CD4-positive, alpha-beta T cell treated with Interleukin-12 subunit alpha and Interleukin-12 subunit beta, for 1 hour (primary cell): ENCODE results near the gene RHCG.

Source experiments
- DNase-seq: peaks from one replicate; pipeline ENCODE4 v3.0.0-alpha.2; 2020

RHCG gene

DNA sequence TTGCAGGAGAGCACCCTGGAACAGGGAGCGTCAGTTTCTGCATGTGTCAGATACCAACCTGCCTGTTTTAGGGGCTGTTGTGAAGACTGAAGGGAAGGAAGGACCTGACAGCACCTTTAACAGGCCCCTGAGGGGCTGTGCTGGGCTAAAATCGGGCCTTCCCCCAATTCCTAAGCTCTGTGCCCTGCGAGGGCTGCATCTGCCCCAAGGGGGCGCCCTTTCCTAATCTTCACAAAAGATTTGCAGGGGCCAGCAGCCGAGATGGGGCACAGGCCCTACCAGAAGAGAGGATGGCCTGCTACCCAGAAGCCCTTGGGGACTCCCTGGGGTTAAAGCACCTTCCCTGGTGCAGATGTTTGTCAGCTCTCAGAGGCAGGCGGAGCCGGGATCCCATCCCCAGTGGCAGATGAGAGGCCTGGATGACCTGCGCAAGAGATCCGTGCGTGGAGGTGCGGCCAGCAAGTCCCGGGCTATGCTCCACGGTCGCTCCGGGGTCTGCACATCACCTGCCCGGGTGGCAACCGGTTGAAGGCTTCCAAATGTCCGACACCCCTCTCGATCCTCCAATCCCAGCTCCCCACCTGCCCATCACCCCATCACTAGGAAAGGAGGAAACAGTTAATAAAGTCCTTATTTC, 53.6 kb downstream of the RHCG start:
- DNase-seq = peak; percentile 8

DNA sequence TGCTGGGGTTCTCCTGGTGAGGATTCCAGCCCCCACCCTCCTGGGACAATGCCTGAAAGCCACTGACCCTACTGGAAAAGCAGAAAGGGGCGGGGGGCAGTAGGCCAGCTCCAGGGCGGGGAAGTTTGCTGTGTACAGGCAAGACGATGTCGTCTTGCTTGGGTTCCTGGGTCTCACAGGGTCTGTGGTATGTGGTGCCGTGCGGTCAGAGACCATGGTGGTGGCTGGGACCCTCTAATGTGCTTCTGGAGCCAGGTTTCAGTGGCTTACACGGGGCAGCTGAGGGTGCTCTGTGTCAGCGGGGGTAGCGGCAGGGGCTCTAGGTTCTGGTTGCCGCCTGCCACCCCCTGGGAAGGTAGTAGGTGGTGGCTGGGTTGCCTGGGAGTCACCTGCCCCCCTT, 54.2 kb downstream of the RHCG start:
- no peak for DNase-seq

DNA sequence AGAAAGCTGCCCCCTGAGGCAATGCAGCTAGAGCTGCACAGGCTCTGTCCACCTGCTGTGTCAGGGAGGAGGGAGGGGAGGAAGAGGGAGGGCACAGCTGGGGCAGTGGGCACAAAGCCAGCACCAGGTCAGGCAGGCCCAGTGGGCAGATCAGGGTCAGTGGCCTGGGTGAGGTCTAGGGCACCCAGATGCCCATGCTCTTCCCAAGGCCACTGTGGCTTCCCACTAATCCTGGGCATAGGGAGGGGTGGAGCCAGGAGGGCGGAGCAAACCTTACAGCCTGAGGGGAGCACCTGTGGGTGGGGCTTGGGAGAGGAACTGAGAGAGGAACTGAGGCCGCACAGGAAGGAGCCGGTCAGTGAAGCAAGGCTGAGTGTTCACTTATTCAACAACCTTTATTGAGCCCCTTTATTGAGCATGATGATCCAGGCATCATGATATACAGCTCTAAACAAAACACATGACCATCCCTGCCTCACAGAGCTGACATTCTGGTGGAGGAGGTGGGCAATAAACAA, 55.0 kb downstream of the RHCG start:
- no peak for DNase-seq

DNA sequence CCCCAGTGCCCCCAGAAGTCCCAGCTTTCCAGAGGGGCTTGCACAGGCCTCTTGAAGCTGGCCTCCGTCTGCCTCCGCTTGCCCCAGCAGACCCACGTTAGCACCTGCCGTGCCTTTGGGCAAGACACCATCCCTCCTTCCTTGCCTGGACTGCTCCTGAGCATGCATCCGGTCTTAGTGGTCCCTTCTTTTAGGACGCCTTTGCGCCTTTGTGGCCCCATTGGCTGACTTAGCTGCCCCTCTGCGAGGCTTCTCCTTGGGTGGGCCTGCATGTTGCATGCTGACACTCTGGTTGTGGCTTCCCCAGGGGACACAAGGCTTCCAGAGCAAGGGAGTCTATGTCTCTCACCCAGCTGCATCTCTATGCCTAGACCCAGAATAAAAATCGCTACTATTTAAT, 56.6 kb downstream of the RHCG start:
- no peak for DNase-seq

DNA sequence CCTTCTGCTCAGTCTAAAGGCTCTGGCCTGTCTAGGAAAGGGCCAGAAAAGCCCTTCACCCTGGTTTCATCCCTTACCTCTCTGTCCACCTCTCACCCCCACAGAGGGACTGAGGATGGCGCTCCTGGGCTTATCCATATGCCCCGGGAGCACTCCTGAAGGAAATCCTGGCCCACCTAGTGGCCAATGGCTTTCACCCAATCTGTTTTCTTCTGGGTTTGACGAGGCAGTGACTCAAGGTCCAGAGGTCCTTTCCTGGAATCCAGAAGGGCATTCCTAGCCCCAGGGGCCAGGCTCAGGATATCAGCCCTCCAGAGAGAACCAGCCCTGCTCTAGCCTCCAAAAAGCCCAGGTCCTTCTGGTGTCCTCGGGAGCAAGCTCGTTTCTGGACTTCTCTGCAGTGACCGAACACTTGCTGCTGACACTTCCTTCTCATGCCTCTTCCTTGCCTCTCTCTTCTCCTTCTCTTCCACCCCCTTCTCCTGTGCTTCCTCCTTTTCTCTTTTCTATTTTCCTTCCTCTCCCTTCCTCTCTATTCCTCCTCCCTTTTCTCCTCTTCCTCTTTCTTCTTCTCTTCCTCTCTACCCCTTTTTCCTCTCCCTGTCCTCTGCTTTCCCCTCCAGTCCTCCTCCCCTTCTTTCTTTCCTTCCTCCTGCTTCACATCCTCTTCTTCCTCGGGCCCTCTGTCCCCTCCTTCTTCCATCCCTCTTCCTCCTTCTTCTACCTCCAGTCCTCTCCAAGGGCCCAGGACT, 59.6 kb downstream of the RHCG start:
- no peak for DNase-seq

DNA sequence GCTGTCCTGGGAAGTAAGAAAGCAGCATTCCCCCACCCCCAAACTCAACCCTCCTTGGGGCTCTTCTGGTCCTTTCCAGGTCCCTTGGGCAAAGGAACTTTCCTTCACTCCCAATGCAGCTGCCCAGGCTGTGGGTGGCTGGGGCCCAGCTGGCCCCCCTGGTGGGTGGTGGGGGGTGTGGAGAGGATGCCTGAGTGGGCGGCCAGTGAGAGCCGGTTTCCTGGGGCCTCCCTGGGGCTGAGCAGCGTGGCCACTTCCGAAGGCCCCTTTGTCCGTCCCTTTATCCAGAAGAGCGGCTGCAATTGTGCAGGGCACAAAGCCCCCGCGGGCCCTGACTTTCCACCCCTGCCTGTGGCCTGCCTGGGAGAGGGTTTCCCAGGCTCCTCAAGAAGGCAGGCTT, 61.0 kb downstream of the RHCG start:
- no peak for DNase-seq

DNA sequence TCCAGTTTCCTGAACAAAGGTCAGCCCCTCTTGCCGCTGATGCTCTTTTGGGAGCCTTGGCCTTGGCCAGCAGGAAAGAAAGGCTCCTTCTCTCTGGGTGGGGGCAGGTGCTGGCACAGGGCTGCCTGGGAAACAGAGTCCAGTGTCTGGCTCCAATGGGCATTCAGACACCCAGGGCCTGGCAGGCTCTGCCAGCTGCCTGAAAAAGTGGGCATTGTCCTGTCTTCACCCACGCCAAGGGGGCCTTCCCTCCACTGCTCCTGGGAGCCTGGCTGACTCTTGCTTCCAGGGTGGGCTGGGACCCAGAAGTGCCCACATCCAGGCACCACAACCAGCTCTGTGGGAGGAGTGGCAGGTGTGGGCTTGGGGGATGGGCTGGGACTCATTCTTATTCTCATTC, 62.7 kb downstream of the RHCG start:
- DNase-seq = no peak

DNA sequence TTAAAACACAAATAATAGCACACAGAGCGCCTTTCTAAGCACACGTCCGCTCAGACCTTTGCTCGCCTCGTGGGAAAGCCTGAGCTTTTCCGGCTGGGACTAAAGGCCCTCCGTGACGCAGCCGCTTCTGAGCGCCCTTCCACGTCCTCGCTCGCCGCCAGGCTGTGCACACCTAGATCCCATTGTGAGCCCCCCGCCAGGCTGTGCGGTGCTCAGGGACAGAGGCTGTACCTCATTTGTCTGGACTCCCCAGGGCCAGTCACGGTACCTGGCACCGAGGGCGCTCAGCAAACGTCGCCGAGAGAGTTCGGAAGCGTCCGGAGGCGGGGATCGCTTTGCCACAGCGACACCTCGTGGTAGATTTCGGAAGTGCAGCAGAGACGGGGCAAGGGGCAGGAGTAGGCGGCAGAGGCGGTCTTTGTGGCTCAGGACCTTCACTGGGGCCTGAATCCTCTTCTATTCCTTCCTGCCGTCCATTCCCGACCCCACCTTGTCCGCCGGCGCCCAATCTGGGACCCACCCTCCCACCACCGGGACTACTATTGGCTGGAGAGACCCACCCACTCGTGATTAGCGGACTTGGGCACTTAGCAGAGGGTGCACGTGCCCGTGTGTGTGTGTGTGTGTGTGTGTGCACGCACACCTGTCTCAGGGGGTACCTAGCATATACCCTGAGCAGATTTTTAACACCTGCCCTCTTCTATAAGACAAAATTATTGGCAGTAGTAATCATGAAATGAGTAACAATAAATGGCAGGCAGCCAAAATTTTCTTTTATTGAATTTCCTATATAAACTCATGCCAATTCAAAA, 65.6 kb downstream of the RHCG start:
- peak; percentile 85 for DNase-seq

DNA sequence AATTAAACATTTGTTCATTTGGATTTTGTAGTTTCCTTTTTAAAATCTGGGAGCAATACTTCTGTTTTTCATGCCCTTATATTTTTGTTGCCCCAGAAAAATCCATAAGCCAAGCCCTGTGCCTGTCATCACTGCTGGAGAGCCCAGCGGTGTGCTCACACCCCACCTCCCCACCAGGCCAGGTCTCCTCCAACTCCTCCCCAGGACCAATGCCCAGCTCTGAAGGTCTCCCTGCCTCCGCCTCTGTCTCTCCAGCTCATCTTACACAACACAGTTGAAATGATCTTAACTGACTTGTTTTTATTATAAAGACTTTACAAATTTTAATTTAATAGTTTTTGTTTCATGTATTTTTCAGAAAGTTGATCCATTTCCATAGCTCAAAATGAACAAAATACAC, 66.4 kb downstream of the RHCG start:
- DNase-seq = no peak

DNA sequence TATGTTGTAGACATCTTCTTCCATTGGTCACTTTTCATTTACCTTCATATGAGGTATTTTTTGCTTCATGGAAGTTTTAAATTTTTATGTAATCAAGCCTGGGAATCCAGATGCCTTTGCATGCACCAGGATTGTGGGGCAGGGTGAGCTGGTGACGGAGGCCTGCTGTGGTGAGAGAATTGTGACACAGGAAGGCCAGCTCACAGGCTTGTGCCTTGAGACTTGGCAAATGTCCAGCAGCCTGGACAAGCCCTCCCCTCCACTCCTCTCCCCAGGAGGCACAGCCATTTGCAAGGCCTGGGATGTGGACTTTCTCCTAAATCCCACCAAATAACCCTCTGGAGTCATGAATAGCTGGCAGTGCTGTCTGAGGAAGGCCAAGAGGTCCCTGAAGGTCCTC, 67.4 kb downstream of the RHCG start:
- no peak for DNase-seq

DNA sequence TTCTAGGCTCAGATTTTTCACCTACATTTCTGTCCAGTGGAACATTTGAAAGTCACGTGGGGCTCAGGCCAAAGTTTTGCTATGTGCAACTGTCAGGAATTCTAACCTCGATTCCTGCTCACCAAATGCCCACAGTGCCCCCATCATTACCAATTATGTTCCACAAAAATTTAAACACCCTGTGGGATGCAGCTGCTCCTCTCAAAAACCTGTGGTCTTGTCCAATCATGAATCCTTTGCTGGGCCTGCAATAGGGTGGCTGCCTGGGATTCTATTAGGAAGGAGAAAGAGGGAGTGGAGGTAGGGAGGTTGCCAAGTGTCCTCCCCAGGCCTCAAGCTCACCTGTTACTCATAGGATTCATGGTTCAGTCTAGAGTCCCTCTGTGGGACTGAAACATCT, 68.1 kb downstream of the RHCG start:
- DNase-seq = no peak

DNA sequence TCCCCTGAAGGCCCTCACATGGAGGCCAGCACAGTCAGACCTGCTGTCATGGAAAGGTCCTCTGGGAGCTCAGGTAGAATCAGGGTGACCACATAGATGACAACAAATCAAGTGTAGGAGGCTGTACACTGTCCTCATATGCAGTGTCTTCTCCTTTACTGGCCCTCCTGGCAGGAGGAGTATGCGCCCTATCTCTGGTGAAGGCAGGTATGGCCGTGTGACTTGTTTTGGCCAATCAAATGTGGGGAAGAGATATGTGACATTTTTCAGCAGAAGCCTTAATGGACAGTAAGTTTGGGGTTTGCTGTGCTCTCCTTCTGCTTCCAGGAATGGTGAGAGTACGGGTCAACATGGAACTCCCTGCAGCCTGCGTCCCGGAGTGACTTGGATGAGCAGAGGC, 69.9 kb downstream of the RHCG start:
- DNase-seq = no peak

DNA sequence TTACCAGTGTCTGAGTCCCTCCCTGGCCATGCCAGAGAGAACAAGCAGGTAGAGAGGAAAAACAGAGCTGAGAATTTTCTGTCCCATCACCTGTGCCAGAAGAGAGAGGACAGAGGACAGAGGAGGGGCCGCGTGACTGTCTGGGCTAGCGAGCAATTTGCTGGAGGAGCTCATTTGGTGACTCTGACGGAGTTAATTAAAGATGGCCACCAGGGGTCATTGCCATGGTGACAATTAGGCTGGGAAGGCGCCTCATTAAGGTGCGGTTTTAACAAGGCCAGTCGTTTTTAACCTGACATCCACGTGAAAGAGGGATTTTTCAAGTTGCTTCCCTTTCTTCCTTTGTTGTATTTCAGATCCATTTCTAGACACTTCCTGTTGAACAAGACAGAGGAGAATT, 72.4 kb downstream of the RHCG start:
- DNase-seq = no peak
